Gastroesophageal sphincter (tissue), 3 donors: ENCODE measurements around the gene ENO2.

Experiments used
- CTCF ChIP-seq, 4 experiments: fragments of 200-600 bp in 2 of 4; fragments of 450-650 bp in 2 of 4; sonication (generic) in 1 of 4; IDR thresholded peaks; one replicate each; pipeline ENCODE4 v1.5.1; 2017 to 2019; ENCODE audit warnings: antibody characterized with exemption in 4 of 4, mild to moderate bottlenecking in 2 of 4, moderate library complexity in 2 of 4
- EP300 ChIP-seq: sonication (generic); formaldehyde crosslinking; IDR thresholded peaks from one replicate; pipeline ENCODE4 v1.6.1; 2017; ENCODE audit warnings: antibody characterized with exemption, mild to moderate bottlenecking
- POLR2A ChIP-seq, 2 donors: fragments of 450-650 bp; IDR thresholded peaks; one replicate each; pipeline ENCODE4 v1.6.1; 2017; ENCODE audit warnings: antibody characterized with exemption in 2 of 2, mild to moderate bottlenecking in 2 of 2, moderate library complexity in 1 of 2
- POLR2AphosphoS5 ChIP-seq: sonication (generic); formaldehyde crosslinking; IDR thresholded peaks from one replicate; pipeline ENCODE4 v1.6.1; 2017; ENCODE audit warnings: antibody characterized with exemption

- TF ChIP-seq CTCF (IDR thresholded peaks at IDR 0.05) = no peak
- no peak for TF ChIP-seq POLR2A (IDR thresholded peaks at IDR 0.05)
- no peak for TF ChIP-seq POLR2AphosphoS5
- no peak for TF ChIP-seq EP300
Observed at GRCh38 chr12:6916426-6917200, 2.2 kb downstream of the ENO2 start.
